Stimulated activated CD4-positive, alpha-beta T cell treated with anti-CD3 and anti-CD28 coated beads, Interleukin-1b, Interleukin-23, amount 100 ng/mL, for 24 hours (primary cell): Measurements from ENCODE around the gene CCDC192.
"Not testable (repeated sequence)": the region's sequence is repeated elsewhere in the genome, so short reads cannot be mapped to it uniquely, and the experiment has no call there.

Source experiments
- DNase-seq, 4 experiments: peaks; one replicate each; pipeline ENCODE4 v3.0.0-alpha.2; 2020; ENCODE audit warnings: low read depth in 4 of 4, low spot score in 1 of 4

Gene CCDC192

GRCh38 chr5:127758766-127759283, 55.6 kb downstream of the CCDC192 start:
- DNase-seq: no peak

- DNase-seq: no peak
Observed at GRCh38 chr5:127761869-127762268, 58.7 kb downstream of the CCDC192 start.

GRCh38 chr5:127762412-127762811, 59.2 kb downstream of the CCDC192 start:
- no peak for DNase-seq

DNA sequence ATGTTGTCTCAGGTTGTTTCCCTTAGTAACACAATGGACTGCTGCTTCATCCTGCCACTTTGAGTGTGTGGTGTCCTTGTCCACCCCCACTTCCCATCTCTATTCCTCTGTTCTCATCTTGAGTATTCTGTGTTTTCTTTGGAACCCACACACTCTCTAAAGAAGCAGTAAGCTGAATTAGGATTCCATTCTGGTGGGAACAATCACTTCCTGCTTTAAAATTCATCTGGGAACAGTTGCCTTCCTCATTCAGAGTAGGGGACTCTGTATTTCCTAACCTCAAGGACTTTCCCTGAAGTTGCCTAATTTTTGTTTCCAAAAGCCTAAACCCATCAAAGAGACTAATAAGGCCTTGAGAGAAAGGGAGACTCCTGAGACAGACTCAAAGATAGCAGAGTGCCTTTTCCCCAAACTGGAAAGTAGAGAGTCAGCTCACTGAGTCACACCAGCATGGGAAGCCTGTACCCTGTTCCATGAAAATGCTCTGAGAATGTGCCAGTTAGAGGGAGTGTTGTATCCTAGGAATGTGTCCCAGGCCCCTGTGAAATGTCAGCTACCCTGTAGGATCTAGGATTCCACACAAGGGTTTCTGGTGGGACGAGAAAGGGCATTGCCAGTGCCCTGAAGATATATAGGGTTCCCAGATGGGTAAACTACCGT, 63.6 kb downstream of the CCDC192 start:
- no peak for DNase-seq

GRCh38 chr5:127769386-127769785, 66.2 kb downstream of the CCDC192 start:
- DNase-seq: no peak

GRCh38 chr5:127770272-127770671, 67.1 kb downstream of the CCDC192 start:
- no peak for DNase-seq

DNA sequence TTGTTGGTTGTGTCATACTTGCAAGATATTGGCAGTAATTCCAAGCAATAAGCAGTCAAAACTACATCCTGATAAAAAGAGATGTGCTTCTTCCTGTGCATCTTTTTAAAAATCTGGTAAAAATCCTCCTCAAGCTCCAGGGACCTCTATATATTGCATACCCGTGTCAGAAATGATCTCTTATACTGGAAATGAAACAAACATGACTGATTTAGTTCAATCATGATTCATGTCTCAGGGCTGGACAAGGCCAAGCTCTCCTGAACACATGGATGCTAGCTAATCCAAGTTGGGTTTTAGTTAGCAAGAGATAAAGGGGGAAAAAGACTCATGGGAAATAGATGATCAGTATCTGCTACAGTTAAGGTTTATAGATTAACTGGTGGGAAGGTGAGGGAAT, 69.3 kb downstream of the CCDC192 start:
- DNase-seq: no peak

- no peak for DNase-seq
Observed at GRCh38 chr5:127774221-127774620, 71.0 kb downstream of the CCDC192 start.

GRCh38 chr5:127776477-127776876, 73.3 kb downstream of the CCDC192 start:
- no peak for DNase-seq

- no peak for DNase-seq
Observed at GRCh38 chr5:127777957-127778356, 74.8 kb downstream of the CCDC192 start.

GRCh38 chr5:127782450-127782849, 79.3 kb downstream of the CCDC192 start:
- DNase-seq: not testable (repeated sequence)

GRCh38 chr5:127785098-127785927, 82.1 kb downstream of the CCDC192 start:
- no peak for DNase-seq

GRCh38 chr5:127791439-127791838, 88.2 kb downstream of the CCDC192 start:
- DNase-seq: no peak

- not testable (repeated sequence) for DNase-seq
Observed at GRCh38 chr5:127791908-127792307, 88.7 kb downstream of the CCDC192 start.

GRCh38 chr5:127793052-127793451, 89.9 kb downstream of the CCDC192 start:
- DNase-seq: no peak

DNA sequence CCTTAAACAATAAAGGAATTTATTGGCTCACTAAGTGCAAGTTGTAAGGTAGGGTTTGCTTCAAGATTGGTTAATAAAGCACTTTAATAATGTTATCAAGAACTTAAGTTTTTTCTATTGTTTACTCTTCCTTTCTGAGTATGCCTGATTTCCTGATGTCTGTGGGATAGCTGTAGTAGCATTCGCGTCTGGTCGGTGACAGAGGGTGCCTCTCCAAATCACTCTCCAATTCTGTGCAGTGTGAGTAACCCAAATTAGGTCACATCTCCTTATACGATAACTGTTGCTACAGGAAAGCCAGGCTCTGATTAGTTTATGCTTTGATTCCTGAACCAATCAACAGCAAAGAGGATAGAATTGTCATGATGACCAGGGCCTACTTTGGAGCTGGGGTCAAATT, 90.7 kb downstream of the CCDC192 start:
- DNase-seq: no peak

DNA sequence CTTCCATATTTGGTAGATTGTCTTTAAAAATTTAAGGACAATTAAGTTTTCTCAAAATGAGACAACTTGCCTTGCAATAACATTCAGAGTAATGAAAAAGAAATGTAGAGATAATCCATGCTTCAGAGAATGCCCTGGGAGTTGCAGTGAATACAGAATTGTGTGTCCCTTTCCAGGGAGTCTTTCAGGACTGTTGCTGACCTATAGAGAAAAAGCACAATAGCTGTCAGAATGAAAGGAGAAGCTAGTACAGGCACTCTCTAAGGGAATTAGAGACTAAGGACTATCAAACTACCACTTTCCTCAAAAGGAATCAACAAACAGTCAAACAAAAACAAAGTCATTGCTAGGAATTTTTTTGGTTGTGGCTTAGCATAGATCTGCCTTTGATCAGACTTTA, 93.0 kb downstream of the CCDC192 start:
- DNase-seq: no peak

GRCh38 chr5:127799293-127799905, 96.2 kb downstream of the CCDC192 start:
- no peak for DNase-seq

GRCh38 chr5:127801751-127802476, 98.7 kb downstream of the CCDC192 start:
- no peak for DNase-seq

DNA sequence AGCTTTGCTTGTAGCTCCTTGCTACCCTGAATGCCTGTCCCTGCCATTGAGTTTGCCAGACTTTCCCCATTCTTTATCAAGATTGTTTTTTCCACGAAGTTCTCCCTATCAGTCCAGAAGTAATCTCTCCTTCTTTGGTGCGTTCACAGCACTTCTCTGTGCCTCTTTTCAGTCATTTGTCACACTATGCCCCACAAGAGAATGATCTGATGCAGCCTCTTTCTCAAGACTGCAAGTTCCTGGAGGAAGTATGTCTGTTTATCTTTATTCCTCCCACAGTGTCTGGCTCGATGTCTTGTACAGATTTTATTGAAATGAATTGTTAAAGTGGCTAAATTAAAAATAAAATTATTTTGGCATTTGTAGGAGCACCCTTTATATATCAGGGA, 99.3 kb downstream of the CCDC192 start:
- DNase-seq: no peak

DNA sequence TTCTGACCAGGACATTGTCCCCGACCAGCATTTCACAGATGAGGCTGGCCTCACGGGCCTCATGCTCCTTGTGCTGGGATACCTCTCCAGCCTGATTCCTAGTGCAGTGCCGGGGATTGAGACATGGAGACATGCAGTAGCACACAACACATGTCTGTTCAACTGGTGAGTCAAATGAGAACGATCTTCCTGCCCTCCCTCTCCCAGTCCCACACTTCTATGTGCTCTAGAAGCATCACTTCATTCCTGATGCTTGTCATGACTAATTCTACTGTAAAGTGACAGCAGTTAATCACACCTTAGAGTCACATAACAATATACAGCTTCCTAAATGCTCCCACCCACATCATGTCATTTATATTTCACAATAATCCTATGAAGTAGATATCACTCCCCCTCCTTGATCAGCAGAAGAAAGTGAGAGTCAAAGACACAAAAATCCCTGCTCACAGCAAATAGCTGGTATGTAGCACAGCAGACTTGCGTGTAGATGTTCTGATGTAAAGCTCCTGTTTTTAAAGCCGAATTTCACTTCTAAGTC, 101.8 kb downstream of the CCDC192 start:
- no peak for DNase-seq
